Cardiac fibroblast (primary cell): Measurements from ENCODE around the gene RNH1.

Source experiments
- DNase-seq, 2 donors: peaks; one replicate each; pipeline versions ENCODE4 v3.0.0 to v3.0.0-alpha.2; 2010; ENCODE audit warnings: low read depth in 2 of 2
- H3K4me3 ChIP-seq, 2 donors: replicated peaks in 1 of 2; 1 replicate in 1 of 2; 2 replicates in 1 of 2; pipeline ENCODE4 v1.5.1; 2011; ENCODE audit warnings: low read depth in 2 of 2, low read length in 2 of 2, mild to moderate bottlenecking in 2 of 2, moderate library complexity in 1 of 2
- CTCF ChIP-seq: IDR thresholded peaks from one replicate; pipeline ENCODE4 v1.5.1; 2011; ENCODE audit warnings: low read depth, mild to moderate bottlenecking, low read length, inconsistent platforms

RNH1 gene

DNA sequence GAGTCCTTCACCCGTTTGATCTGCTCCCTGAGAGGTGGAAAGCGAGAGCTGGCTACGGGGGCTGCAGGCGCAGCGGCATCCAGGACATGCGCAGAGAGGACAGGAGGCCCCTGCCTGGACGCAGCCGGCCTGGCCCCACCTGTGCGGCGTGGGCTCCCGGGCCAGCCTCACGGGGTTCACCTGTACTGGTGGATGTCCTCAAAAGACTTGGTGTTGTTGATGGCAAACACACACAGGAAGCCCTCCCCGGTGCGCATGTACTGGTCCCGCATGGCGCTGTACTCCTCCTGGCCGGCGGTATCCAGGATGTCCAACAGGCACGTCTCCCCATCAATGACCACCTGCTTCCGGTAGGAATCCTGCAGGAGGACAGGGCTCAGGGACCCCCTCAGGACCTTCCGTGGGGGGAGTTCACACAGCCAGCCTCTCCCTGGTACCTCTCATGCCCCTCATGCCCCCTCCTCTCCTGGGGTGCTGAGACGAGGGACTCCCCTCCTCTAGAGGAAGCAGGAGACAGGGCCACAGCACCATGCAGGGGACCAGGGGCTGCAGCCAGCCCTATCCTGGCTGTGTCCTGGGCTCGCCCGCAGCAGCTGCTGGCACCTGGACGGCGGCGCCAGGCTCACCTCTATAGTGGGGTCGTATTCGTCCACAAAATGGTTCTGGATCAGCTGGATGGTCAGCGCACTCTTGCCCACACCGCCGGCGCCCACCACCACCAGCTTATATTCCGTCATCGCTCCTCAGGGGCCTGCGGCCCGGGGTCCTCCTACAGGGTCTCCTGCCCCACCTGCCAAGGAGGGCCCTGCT, 26.7 kb upstream of the RNH1 start:
- peak overlapping the region; percentile 80 for H3K4me3 ChIP-seq
- TF ChIP-seq CTCF = no peak
- DNase-seq = no peak

- no peak overlapping the region for H3K4me3 ChIP-seq
Measured at GRCh38 chr11:532986-533585, 26.0 kb upstream of the RNH1 start.

DNA sequence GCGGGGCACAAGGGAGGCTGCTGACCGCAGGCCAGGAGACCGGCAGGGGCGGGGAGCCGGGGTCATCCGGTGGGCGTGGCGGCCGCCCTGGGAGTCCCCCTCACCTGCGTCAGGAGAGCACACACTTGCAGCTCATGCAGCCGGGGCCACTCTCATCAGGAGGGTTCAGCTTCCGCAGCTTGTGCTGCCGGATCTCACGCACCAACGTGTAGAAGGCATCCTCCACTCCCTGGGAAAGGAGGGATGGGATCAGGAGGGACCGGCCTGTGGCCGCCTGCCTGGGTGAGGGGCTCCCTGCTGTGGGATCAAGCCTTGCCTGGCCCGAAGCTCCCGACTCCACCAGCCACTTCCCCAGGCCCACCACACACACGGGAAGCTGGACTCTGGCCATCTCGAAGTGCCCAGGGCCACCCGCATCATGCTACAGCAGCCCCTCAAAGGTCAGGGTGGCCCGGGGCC, 25.5 kb upstream of the RNH1 start:
- no peak for DNase-seq
- TF ChIP-seq CTCF = no peak
- H3K4me3 ChIP-seq = no peak overlapping the region

More at GRCh38 chr11:532986-533585, 26.0 kb upstream of the RNH1 start:
- TF ChIP-seq CTCF = no peak
- DNase-seq = no peak

DNA sequence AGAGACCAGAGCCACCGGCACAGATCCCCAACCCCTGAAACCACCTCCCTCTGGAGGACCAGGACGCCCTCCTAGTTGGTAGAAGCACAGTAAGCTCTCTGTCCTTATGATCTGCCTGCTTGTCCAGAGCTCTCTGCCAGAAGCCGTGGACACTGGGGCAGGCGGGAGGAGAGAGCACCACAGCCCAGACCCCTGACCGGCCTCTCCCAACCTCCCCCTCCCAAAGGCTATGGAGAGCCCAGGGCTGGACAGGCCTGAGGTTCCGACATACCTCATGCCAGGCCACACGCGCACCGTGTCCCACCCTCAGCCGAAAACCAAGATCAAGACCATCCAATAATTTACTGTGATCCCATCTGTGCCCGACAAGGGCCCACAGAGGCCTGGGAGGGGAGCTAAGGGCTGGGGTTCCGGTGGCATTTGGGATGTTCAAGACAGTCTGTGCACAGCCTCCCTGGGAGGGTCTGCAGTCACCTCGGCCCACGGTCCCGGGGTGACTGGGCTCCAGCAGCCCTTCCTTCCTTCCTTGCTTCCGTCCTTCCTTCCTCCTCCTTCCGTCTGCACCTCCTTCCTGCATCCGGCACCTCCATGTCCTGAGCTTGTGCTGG, 25.0 kb upstream of the RNH1 start:
- H3K4me3 ChIP-seq = no peak overlapping the region
- DNase-seq = no peak
- no peak for TF ChIP-seq CTCF

GRCh38 chr11:530960-531831, 24.2 kb upstream of the RNH1 start:
- no peak overlapping the region for H3K4me3 ChIP-seq
- TF ChIP-seq CTCF = no peak
- no peak for DNase-seq

GRCh38 chr11:529728-530411, 22.8 kb upstream of the RNH1 start:
- no peak overlapping the region for H3K4me3 ChIP-seq
- DNase-seq = no peak
- TF ChIP-seq CTCF = no peak
